ENCODE measurements around the gene SUPT20HL1. TPM values are rescaled to one million over a fixed set of nuclear protein-coding genes. Genes with fewer than 3 reads are reported as not detected.
"Not testable (repeated sequence)": the region's sequence is repeated elsewhere in the genome, so short reads cannot be mapped to it uniquely, and the experiment has no call there.

SUPT20HL1 gene
- total RNA-seq, 2 experiments from 2014 or later: not detected

GRCh38 chrX:24378706-24379105 lies 18.3 kb downstream of the SUPT20HL1 start:
- ATAC-seq: no peak
- Mint-ChIP-seq H3K36me3 (ENCODE audit: low read depth) (no peaks in the 10 kb centered on the region), H3K27me3 (no peaks in the 10 kb centered on the region), H3K4me1 (ENCODE audit: low read depth) (no peaks in the 10 kb centered on the region), H3K4me3 (no peak overlapping the region), H3K27ac (no peak overlapping the region), H3K9me3 (no peaks in the 10 kb centered on the region)
- no peak for TF ChIP-seq CTCF (IDR thresholded peaks at IDR 0.05)
- CTCF ChIA-PET: no interaction called here
- DNase-seq: no peak
- intact Hi-C loops (cut with micrococcal nuclease): no loop called here
- POLR2A ChIA-PET: no interaction called here

- ChIA-PET CTCF (interaction anchor here (0.6 to 2.8 kb wide), 4 partner anchors 9 to 302 kb away, joined by 4 to 14 read pairs (median 5); no protein-coding TSS in a partner anchor), POLR2A (no interaction called here)
- H3K4me3 Mint-ChIP-seq: no peak overlapping the region
- no peaks in the 10 kb centered on the region for H3K36me3 Mint-ChIP-seq (ENCODE audit: low read depth)
- H3K27ac Mint-ChIP-seq: no peak overlapping the region
- no peak for TF ChIP-seq CTCF (IDR thresholded peaks at IDR 0.05)
- ATAC-seq (no peak), DNase-seq (no peak)
- H3K27me3 Mint-ChIP-seq: peaks cover 1% of the 10 kb centered on the region
- no peaks in the 10 kb centered on the region for H3K4me1 Mint-ChIP-seq (ENCODE audit: low read depth)
- H3K9me3 Mint-ChIP-seq: no peaks in the 10 kb centered on the region
- intact Hi-C loops (cut with micrococcal nuclease): no loop called here
Measured at GRCh38 chrX:24380262-24381187, 20.1 kb downstream of the SUPT20HL1 start.

GRCh38 chrX:24382315-24382714 lies 21.9 kb downstream of the SUPT20HL1 start:
- ATAC-seq; DNase-seq; H3K27ac Mint-ChIP-seq; H3K4me3 Mint-ChIP-seq; H3K27me3 Mint-ChIP-seq; POLR2A ChIA-PET; H3K9me3 Mint-ChIP-seq; H3K4me1 Mint-ChIP-seq (ENCODE audit: low read depth); H3K36me3 Mint-ChIP-seq (ENCODE audit: low read depth); intact Hi-C loops (cut with micrococcal nuclease): not testable (repeated sequence)
- CTCF ChIA-PET: interaction anchor here (1.7 to 2.8 kb wide), 2 partner anchors 11 to 117 kb away, joined by 4 to 14 read pairs; no protein-coding TSS in a partner anchor

- Mint-ChIP-seq H3K9me3 (no peaks in the 10 kb centered on the region), H3K27me3 (peaks cover 10% of the 10 kb centered on the region), H3K36me3 (ENCODE audit: low read depth) (no peaks in the 10 kb centered on the region), H3K4me3 (no peak overlapping the region), H3K27ac (no peak overlapping the region), H3K4me1 (ENCODE audit: low read depth) (no peaks in the 10 kb centered on the region)
- TF ChIP-seq CTCF (IDR thresholded peaks at IDR 0.05): no peak
- POLR2A ChIA-PET: no interaction called here
- intact Hi-C loops (cut with micrococcal nuclease): no loop called here
- DNase-seq: no peak
- CTCF ChIA-PET: interaction anchor here (0.7 to 1.5 kb wide), 2 partner anchors 16 to 113 kb away, joined by 4 to 5 read pairs; no protein-coding TSS in a partner anchor
- no peak for ATAC-seq
Measured at GRCh38 chrX:24387724-24388123, 27.3 kb downstream of the SUPT20HL1 start.

GRCh38 chrX:24391389-24391788 lies 30.9 kb downstream of the SUPT20HL1 start:
- intact Hi-C loops (cut with micrococcal nuclease): no loop called here
- ATAC-seq (no peak), DNase-seq (no peak)
- Mint-ChIP-seq H3K27ac (no peak overlapping the region), H3K4me1 (ENCODE audit: low read depth) (peaks cover 2% of the 10 kb centered on the region), H3K4me3 (no peak overlapping the region), H3K9me3 (no peaks in the 10 kb centered on the region), H3K27me3 (peaks cover 9% of the 10 kb centered on the region), H3K36me3 (ENCODE audit: low read depth) (no peaks in the 10 kb centered on the region)
- CTCF ChIA-PET: interaction anchor here (0.9 to 1.3 kb wide), 2 partner anchors 21 to 108 kb away, joined by 3 to 5 read pairs; no protein-coding TSS in a partner anchor
- no peak for TF ChIP-seq CTCF (IDR thresholded peaks at IDR 0.05)
- POLR2A ChIA-PET: no interaction called here
